Stimulated activated CD4-positive, alpha-beta T cell treated with anti-CD3 and anti-CD28 coated beads, Interleukin-12 subunit alpha, Interleukin-12 subunit beta, amount 100 ng/mL, for 48 hours (primary cell): Measurements from ENCODE around the gene ABHD4.
A peak's percentile ranks its signal among the peaks of the same experiment; 100 is the strongest.
"Not testable (repeated sequence)": the region's sequence is repeated elsewhere in the genome, so short reads cannot be mapped to it uniquely, and the experiment has no call there.

ENCODE experiments used
- DNase-seq, 3 donors: peaks; one replicate each; pipeline ENCODE4 v3.0.0-alpha.2; 2020; ENCODE audit warnings: low read depth in 2 of 3, low spot score in 1 of 3

Gene ABHD4

DNA sequence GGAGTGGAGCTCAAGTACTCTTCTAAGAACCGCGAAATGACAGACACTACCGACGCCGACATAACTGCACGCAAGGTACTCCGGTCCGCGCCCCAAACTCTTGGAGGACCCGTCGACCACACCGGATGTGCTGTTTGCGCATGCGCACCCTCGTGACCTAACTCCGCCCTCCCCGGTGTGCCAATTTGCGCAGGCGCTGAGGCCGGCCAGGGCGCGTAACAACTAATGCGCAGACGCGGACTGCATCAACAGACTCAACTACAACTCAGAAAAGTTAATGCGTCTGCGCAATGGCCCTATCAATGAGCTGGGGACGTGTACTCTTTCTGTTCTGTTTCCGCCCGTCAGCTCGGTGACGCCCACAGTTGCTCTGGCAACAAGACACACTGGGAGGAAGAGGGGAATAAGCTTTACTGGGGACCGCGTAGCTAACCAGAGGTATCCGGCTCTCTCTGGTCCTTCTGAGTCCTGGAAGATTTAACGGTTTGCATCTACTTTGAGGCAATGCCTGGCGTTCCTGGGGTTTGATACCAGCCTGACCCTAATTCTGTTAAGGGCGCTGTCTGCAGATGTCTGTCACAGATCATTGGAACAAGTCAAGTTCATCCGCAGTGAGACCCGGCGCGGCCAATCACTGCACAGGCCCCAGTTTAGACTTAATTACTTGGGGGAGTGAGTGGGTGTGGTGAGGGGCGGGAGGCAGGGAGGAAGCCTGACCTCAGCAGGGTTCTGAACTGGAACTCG lies 8.8 kb upstream of the ABHD4 start, which contains the start of gene DAD1:
Gene DAD1, minus strand, starts transcription at position 129 of the 744 bp plus-strand sequence. Its CDS starts 67 bp downstream, at position 62.
- peak; percentile 97 to 99 (median 99) for DNase-seq

DNA sequence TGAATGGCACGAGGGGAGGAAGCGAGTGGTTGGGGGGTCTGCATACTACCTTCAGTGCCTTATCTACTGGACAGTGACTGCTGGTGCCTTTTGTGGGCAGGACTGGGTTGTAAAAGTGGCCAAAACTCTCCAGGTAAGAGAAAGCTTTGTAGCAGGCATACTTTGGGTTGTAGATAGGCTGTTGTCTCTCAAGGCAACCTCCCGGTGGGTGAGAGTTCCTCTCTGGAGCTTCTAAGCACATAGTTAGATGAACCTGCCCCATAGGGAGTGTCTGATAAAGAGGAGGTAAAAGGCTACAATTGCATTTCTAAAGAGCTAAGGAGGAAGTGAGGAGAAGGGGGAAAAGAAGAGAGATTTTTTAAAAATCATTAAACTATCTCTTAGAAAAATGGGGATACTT lies 4.9 kb upstream of the ABHD4 start:
- DNase-seq, result no peak

- DNase-seq, result no peak
Observed at GRCh38 chr14:22593601-22594000, 4.5 kb upstream of the ABHD4 start.

GRCh38 chr14:22594156-22594716 lies 3.9 kb upstream of the ABHD4 start:
- DNase-seq, result no peak

DNA sequence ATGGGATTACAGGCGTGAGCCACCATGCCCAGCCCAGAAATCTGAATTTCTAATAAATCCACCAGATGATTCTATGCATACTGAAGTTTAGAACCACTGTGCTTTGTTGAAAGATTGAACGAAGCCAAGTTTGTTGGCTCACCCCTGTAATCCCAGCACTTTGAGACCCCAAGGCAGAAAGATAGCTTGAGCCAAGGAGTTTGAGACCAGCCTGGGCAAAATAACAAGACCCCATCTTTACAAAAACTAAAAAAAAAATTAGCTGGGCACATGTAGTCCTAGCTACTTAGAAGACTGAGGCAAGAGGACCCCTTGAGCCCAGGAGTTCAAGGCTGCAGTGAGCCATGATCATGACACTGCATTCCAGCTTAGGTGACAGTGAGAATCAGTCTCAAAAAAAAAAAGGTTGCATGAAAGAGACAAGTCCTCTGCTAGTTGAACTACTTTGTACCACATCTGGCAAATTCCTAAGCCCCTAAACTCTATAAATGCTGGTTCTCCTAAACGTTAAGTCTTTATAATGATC lies 1.7 kb upstream of the ABHD4 start:
- DNase-seq, result no peak

GRCh38 chr14:22597265-22597664 lies 835 bp upstream of the ABHD4 start:
- DNase-seq, result no peak

DNA sequence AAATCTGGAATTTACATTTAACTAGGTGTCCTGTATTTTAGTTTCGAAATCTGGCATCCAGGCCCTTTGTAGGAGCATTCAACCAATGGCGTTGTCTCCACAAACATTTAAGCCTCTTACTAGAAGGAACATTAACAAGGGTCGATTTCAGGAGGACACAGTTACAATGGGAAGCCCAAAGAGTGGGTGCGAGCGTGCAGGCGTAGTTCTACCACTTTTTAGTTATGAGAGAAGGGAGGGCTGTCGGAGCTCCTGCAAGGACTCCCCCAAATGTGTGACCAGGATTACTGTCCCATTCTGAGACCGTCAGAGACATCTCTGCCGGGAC lies 365 bp upstream of the ABHD4 start:
- DNase-seq, result no peak

DNA sequence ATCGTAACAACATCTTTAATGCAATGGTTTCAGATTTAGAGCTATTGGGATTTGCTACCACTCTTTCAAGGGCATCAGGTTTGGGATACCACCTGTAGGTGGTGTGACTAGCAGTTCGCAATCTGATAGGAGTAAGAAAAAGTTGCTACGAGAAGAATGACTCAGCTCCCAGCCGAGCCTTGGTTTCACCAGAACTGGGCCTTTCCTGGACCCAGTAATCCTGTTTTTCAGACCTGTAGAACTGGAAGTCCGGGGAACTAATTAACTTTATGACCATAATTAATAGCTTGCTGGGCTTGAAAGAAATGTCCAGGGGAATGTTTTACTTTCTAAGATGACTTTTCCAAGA lies 770 bp downstream of the ABHD4 start:
- DNase-seq, result peak in 2 of 3 donors; percentile 17

DNA sequence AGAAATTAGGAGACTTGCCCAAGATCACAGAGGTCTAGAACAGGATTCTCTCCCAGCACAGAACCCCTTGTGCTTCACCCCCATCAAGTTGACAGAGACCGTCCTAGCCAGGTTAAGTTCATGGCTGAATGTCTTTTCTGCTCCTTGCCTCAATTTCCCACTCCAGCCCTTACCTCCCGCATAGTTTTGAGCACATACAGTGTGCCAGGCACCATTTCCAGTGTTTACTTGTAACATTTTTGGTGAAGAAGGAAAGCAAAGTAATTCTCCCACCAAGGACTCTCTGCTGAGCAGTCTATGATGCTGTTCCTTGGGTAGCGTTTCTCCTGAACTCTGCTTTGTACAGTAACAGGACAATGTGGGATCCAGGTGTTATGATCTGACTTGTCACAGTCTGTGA lies 1.2 kb downstream of the ABHD4 start:
- DNase-seq, result no peak

DNA sequence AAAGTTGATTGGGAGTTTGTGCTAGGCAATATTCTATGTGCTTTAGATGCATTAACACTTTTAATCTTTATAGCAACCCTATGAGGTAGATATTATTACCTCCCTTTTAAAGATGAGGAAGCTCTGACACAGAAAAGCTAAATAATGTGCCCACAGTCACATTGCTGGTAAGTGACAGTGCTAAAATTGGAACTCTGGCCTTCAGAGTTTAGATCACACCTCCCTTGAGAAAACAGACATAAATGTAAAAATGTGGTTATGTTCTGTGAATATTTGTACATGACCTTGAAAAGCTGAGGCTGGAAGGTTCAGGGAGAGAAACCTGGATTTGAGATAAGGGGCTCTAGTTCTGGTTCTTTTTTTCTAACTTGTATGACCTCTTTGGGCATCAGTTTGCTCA lies 1.9 kb downstream of the ABHD4 start:
- DNase-seq, result no peak

- DNase-seq, result no peak
Observed at GRCh38 chr14:22601456-22601855, 3.4 kb downstream of the ABHD4 start.

- no peak for DNase-seq
Observed at GRCh38 chr14:22601996-22602395, 3.9 kb downstream of the ABHD4 start.

DNA sequence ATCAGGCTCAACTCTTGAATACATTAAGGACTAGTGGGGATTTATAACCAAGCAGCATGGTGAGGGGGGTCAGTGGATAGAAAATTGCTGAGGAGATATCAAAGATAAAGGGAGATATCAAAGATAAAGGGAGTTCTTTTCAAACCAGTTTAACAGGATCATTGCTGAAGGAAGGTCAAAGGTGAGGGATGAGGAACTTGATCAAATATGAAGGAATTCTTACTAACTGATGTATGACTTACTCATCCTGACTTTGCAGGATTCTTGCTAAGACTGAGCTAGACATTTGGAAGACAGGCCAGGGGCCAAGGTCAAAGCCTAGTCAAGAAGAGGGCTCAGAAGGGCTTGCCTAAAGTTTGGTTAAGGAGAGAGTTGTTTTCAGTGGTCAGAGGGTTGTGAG lies 4.8 kb downstream of the ABHD4 start:
- no peak for DNase-seq

- DNase-seq, result no peak
Observed at GRCh38 chr14:22606380-22606779, 8.3 kb downstream of the ABHD4 start.

DNA sequence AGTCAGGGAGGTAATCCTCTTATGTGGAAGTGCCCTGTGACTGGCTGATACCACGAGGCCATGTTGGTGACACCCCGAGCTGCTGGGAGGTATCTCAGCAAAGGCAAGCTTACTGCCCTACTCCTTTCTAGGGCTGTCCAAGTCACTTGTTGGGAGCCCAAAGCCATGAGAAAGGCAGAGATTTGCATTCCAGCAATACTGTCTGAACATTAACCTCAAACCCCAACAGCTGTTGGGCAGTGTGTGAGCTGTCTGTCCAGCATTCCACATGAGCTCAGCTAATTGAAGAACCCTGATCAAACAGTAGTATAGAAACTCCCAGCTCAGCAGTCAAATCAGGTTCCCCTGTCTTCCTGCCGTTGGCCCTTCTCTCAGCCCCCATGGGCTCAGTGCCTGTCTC lies 9.2 kb downstream of the ABHD4 start:
- no peak for DNase-seq

DNA sequence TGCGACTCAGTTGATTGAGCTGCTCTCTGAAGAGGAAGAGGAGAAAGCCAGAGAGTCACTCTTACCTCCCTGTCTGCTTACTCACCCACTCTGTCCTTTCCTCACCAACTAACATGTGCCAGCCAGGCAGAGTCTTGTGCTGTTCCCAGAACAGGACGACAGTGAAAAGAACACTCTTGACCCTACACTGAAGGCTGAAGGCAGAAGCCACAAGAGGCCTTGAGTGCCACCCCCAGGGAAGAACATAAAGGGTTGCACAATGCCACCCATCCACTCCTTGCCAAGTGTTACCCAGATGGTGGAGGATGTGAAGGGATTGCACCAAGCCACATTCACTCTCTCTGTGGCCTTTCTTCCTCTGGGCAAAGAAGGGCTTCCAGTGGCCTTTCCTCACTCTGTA lies 12.8 kb downstream of the ABHD4 start:
- DNase-seq, result no peak

DNA sequence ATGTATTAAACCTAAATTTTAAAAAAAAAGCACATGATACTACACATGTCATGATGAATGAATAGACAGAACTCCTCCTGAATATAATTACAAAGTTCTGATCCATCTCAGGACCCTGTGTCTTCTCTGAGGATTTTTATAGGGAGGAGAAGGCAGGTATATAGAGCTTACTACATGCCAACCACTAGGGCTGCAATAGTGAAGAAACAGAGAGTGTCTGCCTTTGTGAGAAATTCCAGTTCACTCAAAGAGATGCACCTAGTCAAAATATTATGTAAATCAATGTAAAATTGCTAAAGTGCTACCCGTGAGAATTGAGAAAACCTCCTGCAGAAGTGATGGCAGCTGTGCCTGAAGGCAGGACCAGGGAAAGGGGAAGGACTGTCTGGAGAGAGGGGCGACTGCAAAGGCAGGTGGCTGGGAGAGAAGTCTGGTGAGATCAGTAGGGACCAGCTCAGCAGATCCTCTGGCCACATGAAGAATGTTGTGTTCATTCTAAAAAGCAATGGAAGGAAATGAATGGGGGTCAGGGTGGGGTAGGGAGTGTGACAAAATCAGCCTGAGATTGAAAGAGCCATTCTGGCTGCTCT lies 15.1 kb downstream of the ABHD4 start:
- DNase-seq, result no peak

- DNase-seq, result no peak
Observed at GRCh38 chr14:22613736-22614239, 15.7 kb downstream of the ABHD4 start.

- no peak for DNase-seq
Observed at GRCh38 chr14:22614240-22614799, 16.2 kb downstream of the ABHD4 start.

DNA sequence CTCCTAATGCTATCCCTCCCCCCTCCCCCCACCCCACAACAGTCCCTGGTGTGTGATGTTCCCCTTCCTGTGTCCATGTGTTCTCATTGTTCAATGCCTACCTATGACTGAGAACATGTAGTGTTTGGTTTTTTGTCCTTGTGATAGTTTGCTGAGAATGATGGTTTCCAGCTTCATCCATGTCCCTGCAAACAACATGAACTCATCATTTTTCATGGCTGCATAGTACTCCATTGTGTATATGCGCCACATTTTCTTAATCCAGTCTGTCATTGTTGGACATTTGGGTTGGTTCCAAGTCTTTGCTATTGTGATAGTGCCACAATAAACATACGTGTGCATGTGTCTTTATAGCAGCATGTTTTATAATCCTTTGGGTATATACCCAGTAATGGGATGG lies 17.7 kb downstream of the ABHD4 start:
- not testable (repeated sequence) for DNase-seq

- no peak for DNase-seq
Observed at GRCh38 chr14:22622255-22622654, 24.2 kb downstream of the ABHD4 start.

DNA sequence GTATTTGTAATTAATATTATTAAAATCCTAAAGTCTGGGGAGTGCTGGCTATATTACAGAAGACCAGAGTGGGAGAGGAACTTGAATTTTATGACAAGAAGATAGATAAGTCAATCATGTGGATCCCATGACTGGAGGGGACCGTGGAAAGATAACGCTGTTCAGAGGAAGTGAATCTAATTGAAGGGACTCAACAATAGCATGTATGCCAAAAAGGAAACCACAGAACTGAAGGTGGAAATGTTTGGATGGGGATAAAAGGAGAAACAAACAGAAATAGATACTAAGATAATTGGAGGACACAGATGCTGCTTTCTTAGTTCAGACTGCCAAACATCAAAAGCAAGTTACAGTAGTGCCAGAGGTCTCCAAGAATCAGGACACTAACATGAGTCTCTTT lies 24.9 kb downstream of the ABHD4 start:
- DNase-seq, result no peak
